Measurements from ENCODE around the gene CPT1C.

DNA sequence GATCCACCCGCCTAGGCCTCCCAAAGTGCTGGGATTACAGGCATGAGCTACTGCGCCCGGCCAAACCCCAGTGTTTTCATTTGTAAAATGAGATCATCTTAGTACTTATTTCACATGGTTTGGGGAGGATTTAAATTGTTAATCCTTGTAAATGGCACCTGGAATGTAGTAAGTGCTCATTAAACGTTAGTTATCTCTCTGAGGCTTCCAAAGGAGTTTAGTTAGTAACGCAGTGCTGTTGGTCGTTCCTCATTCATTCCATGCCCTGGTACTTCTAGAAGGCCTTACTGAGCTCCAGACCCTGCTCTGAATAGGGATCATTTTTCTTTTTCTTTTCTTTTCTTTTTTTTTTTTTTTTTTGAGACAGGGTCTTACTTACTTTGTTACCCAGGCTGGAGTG is 5.2 kb downstream of the CPT1C start:
- TF ChIP-seq, protein P1, sequence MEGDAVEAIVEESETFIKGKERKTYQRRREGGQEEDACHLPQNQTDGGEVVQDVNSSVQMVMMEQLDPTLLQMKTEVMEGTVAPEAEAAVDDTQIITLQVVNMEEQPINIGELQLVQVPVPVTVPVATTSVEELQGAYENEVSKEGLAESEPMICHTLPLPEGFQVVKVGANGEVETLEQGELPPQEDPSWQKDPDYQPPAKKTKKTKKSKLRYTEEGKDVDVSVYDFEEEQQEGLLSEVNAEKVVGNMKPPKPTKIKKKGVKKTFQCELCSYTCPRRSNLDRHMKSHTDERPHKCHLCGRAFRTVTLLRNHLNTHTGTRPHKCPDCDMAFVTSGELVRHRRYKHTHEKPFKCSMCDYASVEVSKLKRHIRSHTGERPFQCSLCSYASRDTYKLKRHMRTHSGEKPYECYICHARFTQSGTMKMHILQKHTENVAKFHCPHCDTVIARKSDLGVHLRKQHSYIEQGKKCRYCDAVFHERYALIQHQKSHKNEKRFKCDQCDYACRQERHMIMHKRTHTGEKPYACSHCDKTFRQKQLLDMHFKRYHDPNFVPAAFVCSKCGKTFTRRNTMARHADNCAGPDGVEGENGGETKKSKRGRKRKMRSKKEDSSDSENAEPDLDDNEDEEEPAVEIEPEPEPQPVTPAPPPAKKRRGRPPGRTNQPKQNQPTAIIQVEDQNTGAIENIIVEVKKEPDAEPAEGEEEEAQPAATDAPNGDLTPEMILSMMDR (IDR thresholded peaks at IDR 0.05; ENCODE audit: insufficient read depth, low read depth, low read length) = no peak
- TF ChIP-seq EZH2 (IDR thresholded peaks at IDR 0.05; ENCODE audit: insufficient read depth, low read length) = no peak

Data from astrocyte (in vitro differentiated cells and primary cell).